Type B pancreatic cell (in vitro differentiated cells): ENCODE data around the gene EXPH5. TPM values are rescaled to one million over a fixed set of nuclear protein-coding genes. Genes with fewer than 3 reads are reported as not detected.

Experiments
- DNase-seq: peaks from one replicate; pipeline ENCODE4 v3.0.0; 2021; ENCODE audit warnings: mixed read lengths; ENCODE audit not compliant: unreplicated experiment; ENCODE audit errors: extremely low spot score
- H3K27ac Mint-ChIP-seq: 2 replicates; pipeline ENCODE4 v1.8.0; 2021; ENCODE audit warnings: mild to moderate bottlenecking, mixed read lengths
- H3K27me3 Mint-ChIP-seq: 2 replicates; pipeline ENCODE4 v1.8.0; 2021; ENCODE audit warnings: mixed read lengths
- H3K36me3 Mint-ChIP-seq: 2 replicates; pipeline ENCODE4 v1.8.0; 2021; ENCODE audit warnings: mixed read lengths
- H3K4me1 Mint-ChIP-seq: one replicate; pipeline ENCODE4 v1.8.0; 2021; ENCODE audit warnings: mixed read lengths; ENCODE audit not compliant: unreplicated experiment
- H3K4me3 Mint-ChIP-seq: 2 replicates; pipeline ENCODE4 v1.8.0; 2021; ENCODE audit warnings: mild to moderate bottlenecking, mixed read lengths
- H3K9me3 Mint-ChIP-seq: 2 replicates; pipeline ENCODE4 v1.8.0; 2021; ENCODE audit warnings: mixed read lengths
- total RNA-seq: library from RNA; stranded (reverse); gene quantifications from 2 replicates; pipeline ENCODE4 v1.2.1, GENCODE V29; 2021; ENCODE audit warnings: low replicate concordance
- TF ChIP-seq, protein P1 (sequence below): fragments of 200-600 bp; sonication (generic); conservative IDR thresholded peaks from 2 replicates; pipeline ENCODE4 v1.5.0; 2021; ENCODE audit warnings: antibody characterized with exemption, mild to moderate bottlenecking

The EXPH5 gene
- total RNA-seq, 1 donor from 2014 or later = 15.2 TPM

DNA sequence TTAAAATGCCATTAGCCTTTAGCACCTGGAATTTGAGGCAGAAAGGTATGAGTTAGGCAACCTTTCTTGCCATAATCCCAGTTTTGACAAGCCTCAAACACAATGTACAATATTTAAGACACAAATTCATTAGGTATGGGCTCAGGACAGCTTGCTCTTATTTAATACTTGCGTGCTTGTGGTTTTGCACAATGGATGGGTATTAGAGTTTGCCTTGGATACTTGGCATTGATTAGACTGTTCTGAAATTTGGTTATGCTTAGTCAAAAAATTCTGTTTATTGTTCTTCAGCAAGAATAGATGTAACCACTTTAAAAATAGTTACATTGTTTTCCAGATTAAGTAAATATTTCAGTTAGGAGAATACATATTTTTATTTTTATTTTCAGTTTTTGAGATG, 120.9 kb downstream of the EXPH5 start:
- no peak overlapping the region for H3K4me3 Mint-ChIP-seq
- no peaks in the 10 kb centered on the region for H3K4me1 Mint-ChIP-seq
- no peaks in the 10 kb centered on the region for H3K9me3 Mint-ChIP-seq
- H3K27me3 Mint-ChIP-seq = no peaks in the 10 kb centered on the region
- H3K36me3 Mint-ChIP-seq = peaks cover 3% of the 10 kb centered on the region
- H3K27ac Mint-ChIP-seq = no peak overlapping the region
- TF ChIP-seq, protein P1, sequence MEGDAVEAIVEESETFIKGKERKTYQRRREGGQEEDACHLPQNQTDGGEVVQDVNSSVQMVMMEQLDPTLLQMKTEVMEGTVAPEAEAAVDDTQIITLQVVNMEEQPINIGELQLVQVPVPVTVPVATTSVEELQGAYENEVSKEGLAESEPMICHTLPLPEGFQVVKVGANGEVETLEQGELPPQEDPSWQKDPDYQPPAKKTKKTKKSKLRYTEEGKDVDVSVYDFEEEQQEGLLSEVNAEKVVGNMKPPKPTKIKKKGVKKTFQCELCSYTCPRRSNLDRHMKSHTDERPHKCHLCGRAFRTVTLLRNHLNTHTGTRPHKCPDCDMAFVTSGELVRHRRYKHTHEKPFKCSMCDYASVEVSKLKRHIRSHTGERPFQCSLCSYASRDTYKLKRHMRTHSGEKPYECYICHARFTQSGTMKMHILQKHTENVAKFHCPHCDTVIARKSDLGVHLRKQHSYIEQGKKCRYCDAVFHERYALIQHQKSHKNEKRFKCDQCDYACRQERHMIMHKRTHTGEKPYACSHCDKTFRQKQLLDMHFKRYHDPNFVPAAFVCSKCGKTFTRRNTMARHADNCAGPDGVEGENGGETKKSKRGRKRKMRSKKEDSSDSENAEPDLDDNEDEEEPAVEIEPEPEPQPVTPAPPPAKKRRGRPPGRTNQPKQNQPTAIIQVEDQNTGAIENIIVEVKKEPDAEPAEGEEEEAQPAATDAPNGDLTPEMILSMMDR = no peak
- no peak for DNase-seq

DNA sequence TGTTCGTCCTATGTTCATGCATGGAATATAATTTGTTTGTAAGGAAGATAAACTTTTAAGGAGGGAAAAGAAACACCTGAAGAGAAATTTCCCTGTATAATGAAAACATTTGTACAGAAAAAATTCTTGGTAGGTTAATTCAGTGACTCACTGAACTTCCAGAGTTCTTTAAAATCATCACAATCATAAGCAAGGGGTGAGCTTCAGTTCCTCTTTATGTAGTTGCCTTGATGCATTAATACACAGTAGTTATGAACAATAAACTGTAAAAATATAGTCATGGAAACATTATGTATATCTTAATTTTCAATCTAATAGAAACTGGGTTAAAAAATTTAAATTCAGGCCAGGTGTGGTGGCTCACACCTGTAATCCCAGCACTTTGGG, 125.1 kb downstream of the EXPH5 start:
- Mint-ChIP-seq H3K4me3 (peak overlapping the region; percentile 99), H3K4me1 (peaks cover 4% of the 10 kb centered on the region), H3K27me3 (no peaks in the 10 kb centered on the region), H3K9me3 (no peaks in the 10 kb centered on the region), H3K36me3 (no peaks in the 10 kb centered on the region), H3K27ac (peak overlapping the region; percentile 100)
- TF ChIP-seq, protein P1 = no peak
- no peak for DNase-seq

DNA sequence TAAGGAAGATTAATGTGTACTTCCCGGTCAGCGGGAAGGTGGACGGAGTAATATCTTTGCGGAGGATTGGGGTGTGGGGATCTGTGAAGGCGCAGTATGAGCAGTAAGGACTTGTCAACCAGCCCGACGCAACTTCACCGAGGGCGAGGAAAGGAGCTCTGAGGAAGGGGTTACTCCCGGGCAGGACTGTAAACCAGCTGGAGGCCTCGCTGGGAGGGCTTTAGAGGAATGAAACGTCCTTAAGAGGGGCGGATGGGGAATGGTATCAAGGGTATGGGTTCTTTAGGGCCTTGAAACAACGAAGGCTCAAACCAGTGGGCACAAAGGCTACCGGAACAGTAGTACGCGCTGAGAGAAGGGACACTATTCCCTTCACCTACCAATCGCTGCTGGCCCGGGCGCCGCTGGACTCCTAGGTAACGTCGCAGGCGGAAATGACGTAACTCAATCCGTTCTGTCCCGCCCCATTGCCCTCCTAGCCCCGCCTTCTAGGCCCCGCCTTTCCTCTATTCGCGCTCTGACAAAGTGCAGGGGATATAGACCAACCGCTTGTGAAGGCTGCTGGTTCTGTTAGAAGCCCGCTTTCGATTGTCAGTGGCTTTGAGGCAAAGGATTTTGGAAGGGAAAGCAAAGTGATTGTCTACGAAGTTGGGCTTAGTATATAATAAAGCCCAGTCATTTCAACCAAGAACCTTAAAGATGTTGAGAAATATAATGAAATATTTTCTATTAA, 126.3 kb downstream of the EXPH5 start, which contains the start of gene C11orf65:
C11orf65 (minus strand) TSS at position 439 of the 733 bp plus-strand sequence. CDS start 5,970 bp downstream, outside the sequence.
- Mint-ChIP-seq H3K4me1 (peaks cover 4% of the 10 kb centered on the region), H3K36me3 (no peaks in the 10 kb centered on the region), H3K27me3 (no peaks in the 10 kb centered on the region), H3K4me3 (peak within 1 kb of the TSS; percentile 99), H3K27ac (peak within 1 kb of the TSS; percentile 100), H3K9me3 (no peaks in the 10 kb centered on the region)
- DNase-seq = peak; percentile 93
- TF ChIP-seq, protein P1 = no peak

DNA sequence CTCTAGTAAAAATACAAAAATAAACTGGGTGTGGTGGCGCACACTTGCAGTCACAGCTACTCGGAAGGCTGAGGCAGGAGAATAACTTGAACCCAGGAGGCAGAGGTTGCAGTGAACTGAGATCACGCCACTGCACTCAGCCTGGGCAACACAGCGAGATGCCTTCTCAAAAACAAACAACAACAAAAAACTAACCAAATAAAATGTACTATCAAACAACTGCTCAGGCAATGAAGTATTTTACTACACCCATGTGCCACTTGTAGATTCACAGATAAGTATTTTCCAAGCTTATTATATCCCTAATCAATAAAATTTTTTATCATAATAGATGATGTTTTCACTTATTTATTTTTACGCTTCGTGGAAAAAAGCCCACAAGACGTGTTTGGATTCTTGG, 127.2 kb downstream of the EXPH5 start:
- Mint-ChIP-seq H3K27me3 (no peaks in the 10 kb centered on the region), H3K36me3 (no peaks in the 10 kb centered on the region), H3K4me3 (peak overlapping the region; percentile 99), H3K27ac (peak overlapping the region; percentile 100), H3K4me1 (peaks cover 4% of the 10 kb centered on the region), H3K9me3 (no peaks in the 10 kb centered on the region)
- no peak for DNase-seq
- TF ChIP-seq, protein P1 = no peak

Other genes starting within 250 kb of the EXPH5 start
- 0.70 and 1.0 TPM in 2 replicates for gene C11orf65, start 126.2 kb downstream of the EXPH5 start, total RNA-seq
- 19.2 and 23.8 TPM in 2 replicates for gene POGLUT3, start 95.4 kb downstream of the EXPH5 start, total RNA-seq
- gene DDX10, start 71.3 kb upstream of the EXPH5 start, total RNA-seq = 26.3 and 34.7 TPM in 2 replicates